NCI-H510A treated with DMSO at 0.1 percent for 48 hours (cell line): ENCODE measurements around the gene ZCWPW2.

ENCODE experiments used
- DNase-seq: peaks from one replicate; lab custom pipeline; 2025; lab: John Stamatoyannopoulos, UW

ZCWPW2 gene

DNA sequence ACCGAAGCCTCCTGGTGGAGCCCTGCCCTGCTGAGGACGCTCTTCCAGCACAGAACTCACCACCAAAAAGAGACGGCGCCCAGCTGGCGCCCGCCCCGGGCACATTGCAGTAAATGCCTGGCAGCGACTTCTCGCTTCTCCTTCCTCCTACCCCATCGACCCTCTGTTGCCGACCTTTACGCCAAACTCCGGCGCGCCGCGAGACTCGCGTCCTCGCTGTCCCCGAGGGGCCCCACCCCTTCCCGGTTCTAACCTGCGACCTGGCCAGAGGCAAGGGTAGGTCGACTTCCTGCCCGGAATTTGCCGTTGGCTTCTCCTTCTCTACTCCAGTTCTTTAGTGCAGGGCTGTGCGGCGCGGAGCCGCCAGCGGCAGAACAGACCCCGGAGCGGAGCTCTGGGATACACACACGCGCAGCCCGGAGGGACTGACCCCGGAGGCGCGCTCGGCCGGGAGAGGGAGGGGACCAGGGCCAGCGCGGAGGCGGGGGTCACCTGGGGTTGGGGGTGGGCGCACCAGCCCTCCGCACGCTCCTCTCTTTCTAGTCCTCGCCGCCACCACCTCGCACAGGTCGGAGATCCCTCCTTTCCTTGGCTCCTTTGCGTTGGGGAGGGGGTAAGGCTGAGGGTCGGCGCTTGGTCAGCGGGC lies 226.7 kb downstream of the ZCWPW2 start:
- DNase-seq = peak; percentile 35
